Dendritic cell treated with granulocyte-macrophage colony-stimulating factor and Interleukin-4, amounts not matched to agents 40 ng/mL and 50 ng/mL, for 4 days (primary cell): ENCODE data around the gene STN1.

Source experiments
- H3K27ac Mint-ChIP-seq: one replicate; pipeline ENCODE4 v1.8.0; 2022; ENCODE audit warnings: mild to moderate bottlenecking, mixed read lengths
- H3K27me3 Mint-ChIP-seq: one replicate; pipeline ENCODE4 v1.8.0; 2022; ENCODE audit warnings: mild to moderate bottlenecking, mixed read lengths
- H3K36me3 Mint-ChIP-seq: one replicate; pipeline ENCODE4 v1.8.0; 2022; ENCODE audit warnings: low read depth, mixed read lengths
- H3K4me1 Mint-ChIP-seq: one replicate; pipeline ENCODE4 v1.8.0; 2022; ENCODE audit warnings: low read depth, mixed read lengths
- H3K4me3 Mint-ChIP-seq: one replicate; pipeline ENCODE4 v1.8.0; 2022; ENCODE audit warnings: mild to moderate bottlenecking, moderate library complexity, mixed read lengths
- H3K9me3 Mint-ChIP-seq: one replicate; pipeline ENCODE4 v1.8.0; 2022; ENCODE audit warnings: mixed read lengths
- intact Hi-C: fragments of 100-400 bp; cut with micrococcal nuclease; formaldehyde crosslinking; loops from one replicate; pipeline ENCODE4 v1.15.0; 2022

STN1 gene

DNA sequence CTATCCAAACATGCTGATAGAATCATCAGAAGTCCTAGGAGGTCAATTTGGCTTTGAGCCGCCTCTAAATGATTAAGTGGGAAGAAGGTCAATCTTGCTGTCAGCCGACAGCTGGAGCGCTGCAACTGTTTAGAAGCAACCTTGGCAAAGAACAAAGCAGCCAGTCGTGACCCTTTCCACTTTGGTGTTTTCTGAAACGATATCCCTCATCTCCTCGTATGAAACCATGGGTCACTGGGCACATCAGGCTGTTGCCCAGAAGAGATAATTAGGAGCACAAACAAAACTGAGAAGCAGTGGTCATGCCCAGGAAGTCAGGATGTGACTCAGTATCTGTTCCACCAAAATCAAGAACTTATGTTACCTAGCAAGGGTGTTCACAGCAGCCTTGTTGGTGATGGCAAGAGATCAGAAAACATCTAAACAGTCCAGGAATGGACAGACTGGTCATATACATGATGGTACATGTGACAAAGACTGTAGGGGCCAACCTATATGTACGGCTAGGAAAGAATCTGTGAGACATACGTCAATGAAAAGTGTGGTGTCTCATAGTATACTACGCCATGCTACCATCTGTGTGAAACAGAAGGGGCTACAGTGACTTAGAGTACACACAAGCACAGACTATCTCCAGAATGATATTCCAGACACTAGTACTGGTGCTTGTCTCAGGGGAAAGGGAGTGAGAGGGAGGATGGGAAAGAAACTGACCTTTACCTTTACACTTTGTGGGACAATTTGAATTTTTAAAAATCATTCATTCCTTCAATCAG, 22.4 kb downstream of the STN1 start:
- intact Hi-C loops, result no loop called here
- Mint-ChIP-seq H3K27ac (no peak overlapping the region), H3K36me3 (peaks cover 79% of the 10 kb centered on the region), H3K4me1 (peaks cover 16% of the 10 kb centered on the region), H3K4me3 (no peak overlapping the region), H3K27me3 (no peaks in the 10 kb centered on the region), H3K9me3 (no peaks in the 10 kb centered on the region)

GRCh38 chr10:103894441-103894864, 23.5 kb downstream of the STN1 start:
- H3K4me3 Mint-ChIP-seq, result no peak overlapping the region

GRCh38 chr10:103893817-103894216, 24.2 kb downstream of the STN1 start:
- H3K4me3 Mint-ChIP-seq, result no peak overlapping the region
- H3K27ac Mint-ChIP-seq, result no peak overlapping the region
- H3K9me3 Mint-ChIP-seq, result no peaks in the 10 kb centered on the region
- peaks cover 73% of the 10 kb centered on the region for H3K36me3 Mint-ChIP-seq
- peaks cover 29% of the 10 kb centered on the region for H3K4me1 Mint-ChIP-seq
- no peaks in the 10 kb centered on the region for H3K27me3 Mint-ChIP-seq
- intact Hi-C loops, result no loop called here

More at GRCh38 chr10:103894441-103894864, 23.5 kb downstream of the STN1 start:
- intact Hi-C loops, result no loop called here
- H3K27me3 Mint-ChIP-seq, result no peaks in the 10 kb centered on the region
- no peaks in the 10 kb centered on the region for H3K9me3 Mint-ChIP-seq
- H3K4me1 Mint-ChIP-seq, result peaks cover 26% of the 10 kb centered on the region
- no peak overlapping the region for H3K27ac Mint-ChIP-seq
- peaks cover 75% of the 10 kb centered on the region for H3K36me3 Mint-ChIP-seq

DNA sequence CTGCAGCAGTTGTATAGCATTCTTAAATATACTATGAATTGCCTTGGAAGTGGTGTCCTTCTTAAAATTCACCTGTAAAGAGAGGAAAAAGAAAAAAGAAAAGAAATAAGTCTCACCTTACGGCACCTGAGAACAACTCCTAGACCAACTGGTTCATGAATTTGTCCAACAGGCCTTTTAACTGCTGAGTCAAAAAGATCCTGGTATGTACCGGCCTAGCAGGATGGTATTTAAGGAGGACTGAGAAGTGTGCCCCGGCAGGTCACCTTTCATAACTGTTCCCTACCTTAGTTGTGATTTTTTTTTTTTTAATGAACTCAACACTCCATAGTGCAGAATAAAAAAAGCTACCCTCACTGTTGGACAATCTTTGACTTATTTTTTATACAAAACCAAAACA, 25.8 kb downstream of the STN1 start:
- Mint-ChIP-seq H3K36me3 (peaks cover 63% of the 10 kb centered on the region), H3K27me3 (no peaks in the 10 kb centered on the region), H3K27ac (no peak overlapping the region), H3K9me3 (no peaks in the 10 kb centered on the region), H3K4me3 (no peak overlapping the region), H3K4me1 (peaks cover 35% of the 10 kb centered on the region)
- intact Hi-C loops, result no loop called here

DNA sequence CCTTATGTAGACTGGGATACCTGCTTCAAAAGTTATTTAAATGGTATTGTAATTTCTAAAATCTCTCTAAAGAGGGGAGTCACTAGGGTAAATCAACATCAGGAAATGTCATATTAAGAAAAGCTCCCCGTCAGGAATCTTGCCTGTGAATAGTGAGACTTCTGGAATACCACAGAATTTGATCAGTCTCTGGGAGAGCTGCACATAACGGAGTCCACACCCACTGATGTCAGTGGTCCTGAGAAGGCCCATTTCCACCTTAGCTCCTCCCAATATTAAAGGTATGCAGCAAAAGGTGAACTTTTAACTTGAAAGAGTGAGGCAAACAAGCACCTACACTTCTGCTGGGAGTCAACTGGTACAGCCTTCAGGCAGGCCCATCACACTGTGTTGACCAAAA, 27.3 kb downstream of the STN1 start:
- H3K36me3 Mint-ChIP-seq, result peaks cover 56% of the 10 kb centered on the region
- intact Hi-C loops, result no loop called here

DNA sequence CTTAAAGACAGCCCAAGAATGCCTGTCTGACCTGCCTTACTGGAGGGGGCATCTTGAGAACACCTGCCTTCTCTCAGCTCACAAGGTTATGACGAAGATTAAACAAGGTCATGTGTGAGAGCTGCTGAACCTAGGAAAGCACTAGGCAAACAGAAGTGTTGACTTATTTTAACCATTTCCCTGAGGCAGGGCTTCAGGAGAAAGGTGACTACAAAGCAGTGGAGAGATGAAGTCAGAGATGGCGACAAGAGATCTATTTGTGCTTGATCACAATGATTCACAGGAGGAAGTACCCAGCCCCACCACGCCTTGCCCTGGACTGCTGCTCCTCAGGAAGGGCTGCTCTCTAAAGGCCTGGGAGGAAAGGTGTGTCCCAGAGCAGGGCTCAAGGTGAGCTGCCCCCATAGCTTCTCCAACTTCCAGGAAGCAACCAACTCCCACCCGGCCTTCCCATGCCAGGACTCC, 27.8 kb downstream of the STN1 start:
- intact Hi-C loops, result no loop called here
- Mint-ChIP-seq H3K4me1 (peaks cover 28% of the 10 kb centered on the region), H3K27me3 (no peaks in the 10 kb centered on the region), H3K9me3 (no peaks in the 10 kb centered on the region), H3K27ac (peak overlapping the region; percentile 54), H3K36me3 (peaks cover 52% of the 10 kb centered on the region), H3K4me3 (no peak overlapping the region)

More for the DNA sequence above, 27.3 kb downstream of the STN1 start:
- Mint-ChIP-seq H3K9me3 (no peaks in the 10 kb centered on the region), H3K4me1 (peaks cover 33% of the 10 kb centered on the region), H3K4me3 (no peak overlapping the region), H3K27me3 (no peaks in the 10 kb centered on the region), H3K27ac (no peak overlapping the region)

- Mint-ChIP-seq H3K36me3 (peaks cover 42% of the 10 kb centered on the region), H3K27me3 (no peaks in the 10 kb centered on the region), H3K4me3 (no peak overlapping the region), H3K4me1 (peaks cover 26% of the 10 kb centered on the region), H3K9me3 (no peaks in the 10 kb centered on the region), H3K27ac (no peak overlapping the region)
- intact Hi-C loops, result loop anchor here (5.0 to 10.0 kb wide), 3 partner anchors 78 to 236 kb away; partner anchors contain the start of genes SFR1 and SLK
These were observed 28.8 kb downstream of the STN1 start for GRCh38 chr10:103889121-103889720.

- Mint-ChIP-seq H3K27ac (no peak overlapping the region), H3K9me3 (no peaks in the 10 kb centered on the region), H3K4me1 (peaks cover 26% of the 10 kb centered on the region), H3K4me3 (no peak overlapping the region), H3K36me3 (peaks cover 41% of the 10 kb centered on the region), H3K27me3 (no peaks in the 10 kb centered on the region)
- intact Hi-C loops, result loop anchor here (1.0 to 10.0 kb wide), 4 partner anchors 79 to 321 kb away; partner anchors contain the start of genes SFR1 and SLK
These were observed 29.7 kb downstream of the STN1 start for GRCh38 chr10:103888113-103888841.

GRCh38 chr10:103885617-103886016, 32.4 kb downstream of the STN1 start:
- peaks cover 25% of the 10 kb centered on the region for H3K4me1 Mint-ChIP-seq
- no peak overlapping the region for H3K27ac Mint-ChIP-seq
- no peaks in the 10 kb centered on the region for H3K27me3 Mint-ChIP-seq
- no peaks in the 10 kb centered on the region for H3K9me3 Mint-ChIP-seq
- no peak overlapping the region for H3K4me3 Mint-ChIP-seq
- peaks cover 51% of the 10 kb centered on the region for H3K36me3 Mint-ChIP-seq
- intact Hi-C loops, result loop anchor here (5.0 to 10.0 kb wide), 3 partner anchors 82 to 239 kb away; partner anchors contain the start of genes SFR1 and SLK

DNA sequence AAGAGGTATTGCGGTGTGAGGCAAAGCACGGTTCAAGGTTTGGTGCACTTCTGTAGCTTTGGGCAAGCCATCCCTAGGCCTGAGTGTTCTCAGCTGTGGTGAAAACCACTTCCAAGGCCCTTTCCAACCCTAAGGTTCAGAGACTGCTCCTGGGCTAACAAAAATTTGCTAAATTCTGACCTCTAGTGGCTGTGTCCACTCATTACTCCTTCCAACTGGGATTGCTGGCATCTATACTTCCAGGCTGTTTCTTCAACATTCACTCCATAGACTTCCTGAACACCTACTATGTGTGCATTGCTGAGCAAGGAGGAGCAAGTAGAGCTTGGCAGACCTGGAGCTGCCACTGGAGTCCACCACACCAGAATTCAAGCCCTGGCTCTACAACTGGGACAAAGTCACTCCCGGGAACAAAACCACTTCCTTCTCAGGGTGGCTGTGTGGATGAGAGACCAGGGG, 33.3 kb downstream of the STN1 start:
- H3K4me3 Mint-ChIP-seq, result no peak overlapping the region
- intact Hi-C loops, result loop anchor here (1.0 to 10.0 kb wide), 4 partner anchors 83 to 240 kb away; partner anchors contain the start of genes SFR1 and SLK
- H3K4me1 Mint-ChIP-seq, result peaks cover 16% of the 10 kb centered on the region
- no peak overlapping the region for H3K27ac Mint-ChIP-seq
- no peaks in the 10 kb centered on the region for H3K9me3 Mint-ChIP-seq
- no peaks in the 10 kb centered on the region for H3K27me3 Mint-ChIP-seq
- H3K36me3 Mint-ChIP-seq, result peaks cover 56% of the 10 kb centered on the region

DNA sequence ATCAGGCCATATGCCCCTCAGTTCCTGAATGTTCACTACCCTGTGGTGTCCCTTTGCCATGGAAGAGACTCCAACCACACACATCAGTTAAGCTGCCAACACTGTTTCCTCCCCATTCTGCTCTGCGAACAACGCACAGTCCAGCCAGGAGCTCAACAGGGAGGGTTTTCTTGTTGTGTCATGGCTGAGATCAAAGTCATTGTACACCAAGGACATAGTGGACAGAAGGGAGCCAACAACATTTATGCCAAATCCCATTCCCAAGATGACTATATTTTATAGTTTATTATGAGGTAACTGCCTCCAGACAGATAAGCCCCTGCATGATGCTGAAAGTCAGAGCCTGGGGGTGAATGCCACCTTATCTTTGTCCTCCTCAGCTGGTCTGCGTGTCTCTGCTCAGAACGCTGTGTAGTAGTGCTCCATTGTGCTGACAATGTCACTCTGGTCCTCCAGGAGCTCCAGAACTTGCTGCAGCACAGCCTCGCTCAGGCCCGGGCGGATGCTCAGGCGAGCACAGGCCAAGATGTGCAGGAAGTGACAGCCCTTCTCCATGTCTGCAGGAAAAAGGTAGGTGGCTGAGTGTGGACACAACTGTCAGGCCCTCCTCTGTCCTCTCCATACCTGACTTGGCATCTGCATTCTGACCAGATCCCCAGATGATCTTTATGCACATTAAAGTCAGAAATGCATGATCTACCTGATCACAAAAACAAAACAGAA, 35.5 kb downstream of the STN1 start:
- intact Hi-C loops, result loop anchor here (10.0 kb wide), 1 partner anchor 242 kb away; the partner anchor contains the start of gene SFR1
- Mint-ChIP-seq H3K4me1 (peaks cover 6% of the 10 kb centered on the region), H3K27me3 (no peaks in the 10 kb centered on the region), H3K36me3 (peaks cover 64% of the 10 kb centered on the region), H3K9me3 (no peaks in the 10 kb centered on the region), H3K27ac (no peak overlapping the region), H3K4me3 (no peak overlapping the region)

- no peaks in the 10 kb centered on the region for H3K27me3 Mint-ChIP-seq
- no peaks in the 10 kb centered on the region for H3K9me3 Mint-ChIP-seq
- peaks cover 6% of the 10 kb centered on the region for H3K4me1 Mint-ChIP-seq
- H3K36me3 Mint-ChIP-seq, result peaks cover 58% of the 10 kb centered on the region
- no peak overlapping the region for H3K4me3 Mint-ChIP-seq
- intact Hi-C loops, result loop anchor here (10.0 kb wide), 1 partner anchor 243 kb away; the partner anchor contains the start of gene SFR1
- no peak overlapping the region for H3K27ac Mint-ChIP-seq
These were observed 36.3 kb downstream of the STN1 start for GRCh38 chr10:103881416-103882284.
